GM23338 (cell line): Measurements from ENCODE around the gene MSS51. TPM values are rescaled to one million over a fixed set of nuclear protein-coding genes. Genes with fewer than 3 reads are reported as not detected.

Experiments
- ATAC-seq: fragments of 200-7000 bp; cut with Tn5 transposase; 3 replicates; pipeline ENCODE4 v1.9.1; 2020
- DNase-seq: peaks from one replicate; pipeline ENCODE4 v3.0.0-alpha.2; 2015; ENCODE audit warnings: low spot score
- H2AFZ ChIP-seq: fragments of 200-600 bp; sonication (generic); 2 replicates; pipeline ENCODE4 v1.8.0; 2016; ENCODE audit warnings: antibody characterized with exemption, mild to moderate bottlenecking, moderate library complexity
- H3F3A ChIP-seq: fragments of 200-600 bp; sonication (generic); replicated peaks from 2 replicates; pipeline ENCODE4 v1.8.0; 2017; ENCODE audit warnings: antibody characterized with exemption, mixed run types, low read depth
- H3K27ac ChIP-seq: fragments of 200-600 bp; sonication (generic); 2 replicates; pipeline ENCODE4 v1.6.1; 2016; ENCODE audit warnings: low read depth
- H3K27me3 ChIP-seq: fragments of 200-600 bp; sonication (generic); 2 replicates; pipeline ENCODE4 v1.8.0; 2016; ENCODE audit warnings: mild to moderate bottlenecking, mixed run types, moderate library complexity; ENCODE audit not compliant: insufficient read depth
- H3K36me3 ChIP-seq: fragments of 200-600 bp; sonication (generic); 2 replicates; pipeline ENCODE4 v1.8.0; 2016; ENCODE audit warnings: mild to moderate bottlenecking; ENCODE audit not compliant: insufficient read depth
- H3K4me1 ChIP-seq: fragments of 200-600 bp; sonication (generic); 2 replicates; pipeline ENCODE4 v1.8.0; 2016; ENCODE audit warnings: mild to moderate bottlenecking, moderate library complexity; ENCODE audit not compliant: insufficient read depth
- H3K4me2 ChIP-seq: fragments of 200-600 bp; sonication (generic); 2 replicates; pipeline ENCODE4 v1.7.1; 2017; ENCODE audit warnings: mixed run types
- H3K4me3 ChIP-seq: fragments of 200-600 bp; sonication (generic); 2 replicates; pipeline ENCODE4 v1.6.1; 2016; ENCODE audit warnings: mixed run types
- H3K79me2 ChIP-seq: fragments of 200-600 bp; sonication (generic); replicated peaks from 2 replicates; pipeline ENCODE4 v1.8.0; 2017; ENCODE audit warnings: mild to moderate bottlenecking; ENCODE audit not compliant: insufficient read depth
- H3K9me2 ChIP-seq: fragments of 200-600 bp; sonication (generic); 2 replicates; pipeline ENCODE4 v1.8.0; 2017; ENCODE audit not compliant: insufficient read depth
- H4K20me1 ChIP-seq: fragments of 200-600 bp; sonication (generic); replicated peaks from 2 replicates; pipeline ENCODE4 v1.8.0; 2017; ENCODE audit warnings: mild to moderate bottlenecking; ENCODE audit not compliant: insufficient read depth
- H3K27ac Mint-ChIP-seq: 2 replicates; pipeline ENCODE4 v1.8.0; 2020; ENCODE audit warnings: inconsistent platforms, mild to moderate bottlenecking, moderate library complexity, mixed read lengths
- H3K27me3 Mint-ChIP-seq: 3 replicates; pipeline ENCODE4 v1.8.0; 2022; ENCODE audit warnings: low read depth, mild to moderate bottlenecking, moderate library complexity, mixed read lengths, inconsistent platforms; ENCODE audit not compliant: insufficient read depth, poor library complexity
- H3K36me3 Mint-ChIP-seq: 3 replicates; pipeline ENCODE4 v1.8.0; 2021; ENCODE audit warnings: low read depth, mild to moderate bottlenecking, inconsistent platforms, moderate library complexity, mixed read lengths
- H3K4me1 Mint-ChIP-seq: 3 replicates; pipeline ENCODE4 v1.8.0; 2020; ENCODE audit warnings: mild to moderate bottlenecking, inconsistent platforms, mixed read lengths
- H3K4me3 Mint-ChIP-seq: 3 replicates; pipeline ENCODE4 v1.8.0; 2021; ENCODE audit warnings: moderate library complexity, mild to moderate bottlenecking, inconsistent platforms, mixed read lengths
- H3K9me3 Mint-ChIP-seq: 3 replicates; pipeline ENCODE4 v1.8.0; 2020; ENCODE audit warnings: moderate library complexity, mild to moderate bottlenecking, inconsistent platforms, mixed read lengths
- CREB1 ChIP-seq: fragments of 250-450 bp; sonication (Bioruptor Pico); IDR thresholded peaks from 2 replicates; pipeline ENCODE4 v1.5.0; 2020; ENCODE audit warnings: low read depth, mild to moderate bottlenecking, moderate library complexity
- EZH2 ChIP-seq: fragments of 200-600 bp; sonication (generic); IDR thresholded peaks from one replicate; pipeline ENCODE4 v1.8.0; 2017; ENCODE audit warnings: antibody characterized with exemption, mild to moderate bottlenecking, low read depth; ENCODE audit not compliant: unreplicated experiment
- JUNB ChIP-seq: IDR thresholded peaks from one replicate; pipeline ENCODE4 v1.6.1; 2016; ENCODE audit warnings: antibody characterized with exemption; ENCODE audit not compliant: unreplicated experiment
- NANOG ChIP-seq: IDR thresholded peaks from 2 replicates; pipeline ENCODE4 v1.6.1; 2016; ENCODE audit warnings: antibody characterized with exemption, borderline replicate concordance
- POLR2AphosphoS5 ChIP-seq: IDR thresholded peaks from 2 replicates; pipeline ENCODE4 v1.6.1; 2016; ENCODE audit warnings: antibody characterized with exemption, low read depth
- STAT1 ChIP-seq: IDR thresholded peaks from one replicate; pipeline ENCODE4 v1.6.1; 2016; ENCODE audit warnings: antibody characterized with exemption; ENCODE audit not compliant: unreplicated experiment
- ZNF114 ChIP-seq: fragments of 250-450 bp; sonication (Bioruptor Pico); IDR thresholded peaks from 2 replicates; pipeline ENCODE4 v1.5.0; 2020; ENCODE audit warnings: mild to moderate bottlenecking, moderate library complexity
- ZNF331 ChIP-seq: fragments of 250-450 bp; sonication (Bioruptor Pico); IDR thresholded peaks from 2 replicates; pipeline ENCODE4 v1.5.0; 2020; ENCODE audit warnings: low read depth, mild to moderate bottlenecking, moderate library complexity
- polyA plus RNA-seq: library from polyadenylated mRNA; unstranded; fragments of >200 nt; fragmentation: Nextera tagmentation; extraction: Ambion mirVana; gene quantifications from 2 replicates; pipeline ENCODE4 v1.2.1, GENCODE V29; 2016
- total RNA-seq: library from RNA; depleted of rRNA; stranded (reverse); fragments of >200 nt; shearing (Covaris generic); gene quantifications from 2 replicates; pipeline ENCODE4 v1.2.3, GENCODE V29; 2014
- TF ChIP-seq, protein P1 (sequence below): fragments of 250-450 bp; sonication (Bioruptor Pico); IDR thresholded peaks from 2 replicates; pipeline ENCODE4 v1.5.0; 2020; ENCODE audit warnings: mild to moderate bottlenecking, moderate library complexity
- TF ChIP-seq, protein P2 (sequence below), 2 experiments: fragments of 200-600 bp in 1 of 2; sonication (generic) in 1 of 2; conservative IDR thresholded peaks; 2 replicates each; pipeline versions ENCODE4 v1.5.1 to v1.6.1; 2016 to 2017; ENCODE audit warnings: antibody characterized with exemption in 2 of 2, low read depth in 2 of 2, mild to moderate bottlenecking in 2 of 2, moderate library complexity in 1 of 2
- TF ChIP-seq, protein P3 (sequence below): IDR thresholded peaks from one replicate; pipeline ENCODE4 v1.6.1; 2018; ENCODE audit warnings: antibody characterized with exemption; ENCODE audit not compliant: unreplicated experiment
- TF ChIP-seq, protein P4 (sequence below): IDR thresholded peaks from 2 replicates; pipeline ENCODE4 v1.6.1; 2016; ENCODE audit warnings: antibody characterized with exemption

MSS51 gene
- total and polyA plus RNA-seq, 2 experiments from 2014 or later: 1.1 to 5.1 TPM

DNA sequence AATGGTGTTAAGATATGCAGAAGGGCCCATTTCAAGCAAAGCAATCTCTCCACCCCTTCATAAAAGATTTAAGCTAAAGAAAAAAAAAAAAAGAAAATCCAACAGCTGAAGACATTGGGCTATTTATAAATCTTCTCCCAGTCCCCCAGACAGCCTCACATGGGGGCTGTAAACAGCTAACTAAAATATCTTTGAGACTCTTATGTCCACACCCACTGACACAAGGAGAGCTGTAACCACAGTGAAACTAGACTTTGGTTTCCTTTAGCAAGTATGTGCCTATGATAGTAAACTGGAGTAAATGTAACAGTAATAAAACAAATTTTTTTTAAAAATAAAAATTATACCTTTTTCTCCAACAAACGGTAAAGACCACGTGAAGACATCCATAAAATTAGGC lies 33.8 kb upstream of the MSS51 start (continued):
- TF ChIP-seq, protein P1, sequence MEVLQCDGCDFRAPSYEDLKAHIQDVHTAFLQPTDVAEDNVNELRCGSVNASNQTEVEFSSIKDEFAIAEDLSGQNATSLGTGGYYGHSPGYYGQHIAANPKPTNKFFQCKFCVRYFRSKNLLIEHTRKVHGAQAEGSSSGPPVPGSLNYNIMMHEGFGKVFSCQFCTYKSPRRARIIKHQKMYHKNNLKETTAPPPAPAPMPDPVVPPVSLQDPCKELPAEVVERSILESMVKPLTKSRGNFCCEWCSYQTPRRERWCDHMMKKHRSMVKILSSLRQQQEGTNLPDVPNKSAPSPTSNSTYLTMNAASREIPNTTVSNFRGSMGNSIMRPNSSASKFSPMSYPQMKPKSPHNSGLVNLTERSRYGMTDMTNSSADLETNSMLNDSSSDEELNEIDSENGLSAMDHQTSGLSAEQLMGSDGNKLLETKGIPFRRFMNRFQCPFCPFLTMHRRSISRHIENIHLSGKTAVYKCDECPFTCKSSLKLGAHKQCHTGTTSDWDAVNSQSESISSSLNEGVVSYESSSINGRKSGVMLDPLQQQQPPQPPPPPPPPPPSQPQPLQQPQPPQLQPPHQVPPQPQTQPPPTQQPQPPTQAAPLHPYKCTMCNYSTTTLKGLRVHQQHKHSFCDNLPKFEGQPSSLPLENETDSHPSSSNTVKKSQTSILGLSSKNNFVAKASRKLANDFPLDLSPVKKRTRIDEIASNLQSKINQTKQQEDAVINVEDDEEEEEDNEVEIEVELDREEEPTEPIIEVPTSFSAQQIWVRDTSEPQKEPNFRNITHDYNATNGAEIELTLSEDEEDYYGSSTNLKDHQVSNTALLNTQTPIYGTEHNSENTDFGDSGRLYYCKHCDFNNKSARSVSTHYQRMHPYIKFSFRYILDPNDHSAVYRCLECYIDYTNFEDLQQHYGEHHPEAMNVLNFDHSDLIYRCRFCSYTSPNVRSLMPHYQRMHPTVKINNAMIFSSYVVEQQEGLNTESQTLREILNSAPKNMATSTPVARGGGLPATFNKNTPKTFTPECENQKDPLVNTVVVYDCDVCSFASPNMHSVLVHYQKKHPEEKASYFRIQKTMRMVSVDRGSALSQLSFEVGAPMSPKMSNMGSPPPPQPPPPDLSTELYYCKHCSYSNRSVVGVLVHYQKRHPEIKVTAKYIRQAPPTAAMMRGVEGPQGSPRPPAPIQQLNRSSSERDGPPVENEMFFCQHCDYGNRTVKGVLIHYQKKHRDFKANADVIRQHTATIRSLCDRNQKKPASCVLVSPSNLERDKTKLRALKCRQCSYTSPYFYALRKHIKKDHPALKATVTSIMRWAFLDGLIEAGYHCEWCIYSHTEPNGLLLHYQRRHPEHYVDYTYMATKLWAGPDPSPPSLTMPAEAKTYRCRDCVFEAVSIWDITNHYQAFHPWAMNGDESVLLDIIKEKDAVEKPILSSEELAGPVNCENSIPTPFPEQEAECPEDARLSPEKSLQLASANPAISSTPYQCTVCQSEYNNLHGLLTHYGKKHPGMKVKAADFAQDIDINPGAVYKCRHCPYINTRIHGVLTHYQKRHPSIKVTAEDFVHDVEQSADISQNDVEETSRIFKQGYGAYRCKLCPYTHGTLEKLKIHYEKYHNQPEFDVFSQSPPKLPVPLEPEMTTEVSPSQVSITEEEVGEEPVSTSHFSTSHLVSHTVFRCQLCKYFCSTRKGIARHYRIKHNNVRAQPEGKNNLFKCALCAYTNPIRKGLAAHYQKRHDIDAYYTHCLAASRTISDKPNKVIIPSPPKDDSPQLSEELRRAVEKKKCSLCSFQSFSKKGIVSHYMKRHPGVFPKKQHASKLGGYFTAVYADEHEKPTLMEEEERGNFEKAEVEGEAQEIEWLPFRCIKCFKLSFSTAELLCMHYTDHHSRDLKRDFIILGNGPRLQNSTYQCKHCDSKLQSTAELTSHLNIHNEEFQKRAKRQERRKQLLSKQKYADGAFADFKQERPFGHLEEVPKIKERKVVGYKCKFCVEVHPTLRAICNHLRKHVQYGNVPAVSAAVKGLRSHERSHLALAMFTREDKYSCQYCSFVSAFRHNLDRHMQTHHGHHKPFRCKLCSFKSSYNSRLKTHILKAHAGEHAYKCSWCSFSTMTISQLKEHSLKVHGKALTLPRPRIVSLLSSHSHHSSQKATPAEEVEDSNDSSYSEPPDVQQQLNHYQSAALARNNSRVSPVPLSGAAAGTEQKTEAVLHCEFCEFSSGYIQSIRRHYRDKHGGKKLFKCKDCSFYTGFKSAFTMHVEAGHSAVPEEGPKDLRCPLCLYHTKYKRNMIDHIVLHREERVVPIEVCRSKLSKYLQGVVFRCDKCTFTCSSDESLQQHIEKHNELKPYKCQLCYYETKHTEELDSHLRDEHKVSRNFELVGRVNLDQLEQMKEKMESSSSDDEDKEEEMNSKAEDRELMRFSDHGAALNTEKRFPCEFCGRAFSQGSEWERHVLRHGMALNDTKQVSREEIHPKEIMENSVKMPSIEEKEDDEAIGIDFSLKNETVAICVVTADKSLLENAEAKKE (CRISPR knock-in tag): no peak
- TF ChIP-seq, protein P2, sequence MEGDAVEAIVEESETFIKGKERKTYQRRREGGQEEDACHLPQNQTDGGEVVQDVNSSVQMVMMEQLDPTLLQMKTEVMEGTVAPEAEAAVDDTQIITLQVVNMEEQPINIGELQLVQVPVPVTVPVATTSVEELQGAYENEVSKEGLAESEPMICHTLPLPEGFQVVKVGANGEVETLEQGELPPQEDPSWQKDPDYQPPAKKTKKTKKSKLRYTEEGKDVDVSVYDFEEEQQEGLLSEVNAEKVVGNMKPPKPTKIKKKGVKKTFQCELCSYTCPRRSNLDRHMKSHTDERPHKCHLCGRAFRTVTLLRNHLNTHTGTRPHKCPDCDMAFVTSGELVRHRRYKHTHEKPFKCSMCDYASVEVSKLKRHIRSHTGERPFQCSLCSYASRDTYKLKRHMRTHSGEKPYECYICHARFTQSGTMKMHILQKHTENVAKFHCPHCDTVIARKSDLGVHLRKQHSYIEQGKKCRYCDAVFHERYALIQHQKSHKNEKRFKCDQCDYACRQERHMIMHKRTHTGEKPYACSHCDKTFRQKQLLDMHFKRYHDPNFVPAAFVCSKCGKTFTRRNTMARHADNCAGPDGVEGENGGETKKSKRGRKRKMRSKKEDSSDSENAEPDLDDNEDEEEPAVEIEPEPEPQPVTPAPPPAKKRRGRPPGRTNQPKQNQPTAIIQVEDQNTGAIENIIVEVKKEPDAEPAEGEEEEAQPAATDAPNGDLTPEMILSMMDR (conservative IDR thresholded peaks at IDR 0.05; ENCODE audit: low read depth in 2 of 2): no peak

DNA sequence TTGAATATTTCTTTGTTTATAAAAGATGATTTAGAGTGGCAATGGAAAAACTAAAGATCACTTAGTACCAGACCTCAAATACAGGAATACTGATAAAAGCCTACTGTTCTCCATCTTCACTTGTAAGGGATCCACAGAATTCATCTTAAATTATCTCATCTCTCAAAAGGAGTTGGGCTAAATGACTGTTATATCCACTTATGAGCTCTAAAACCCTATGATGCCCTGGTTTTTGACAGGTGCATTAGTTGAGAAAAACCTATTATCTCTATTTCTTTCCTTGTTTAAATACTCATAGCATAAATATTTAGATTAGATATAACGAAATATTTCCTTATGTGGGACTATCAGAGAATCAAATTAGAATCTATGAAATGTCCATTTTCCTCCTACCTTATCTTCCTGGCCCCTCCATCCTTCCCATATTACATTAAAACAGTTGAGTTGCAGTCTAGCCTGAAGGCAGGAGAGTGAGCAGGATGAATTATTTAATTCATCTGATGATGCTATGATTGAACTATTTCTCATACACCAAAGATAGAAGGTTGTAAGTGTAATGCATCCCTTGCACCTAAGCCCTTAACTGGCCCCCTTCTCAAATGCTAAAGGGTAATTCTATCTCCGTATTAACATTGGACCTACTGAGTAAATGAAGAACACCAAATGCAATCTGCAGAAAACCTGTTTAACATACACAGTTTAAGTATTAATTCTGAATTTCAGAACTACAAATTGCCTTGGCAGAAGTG lies 32.8 kb upstream of the MSS51 start:
- no peak overlapping the region for H3K4me3 Mint-ChIP-seq
- Histone ChIP-seq H3K9me2 (no peaks in the 10 kb centered on the region), H3F3A (no peaks in the 10 kb centered on the region), H2AFZ (no peak overlapping the region), H3K27ac (no peak overlapping the region), H4K20me1 (no peaks in the 10 kb centered on the region), H3K79me2 (no peaks in the 10 kb centered on the region), H3K27me3 (no peaks in the 10 kb centered on the region), H3K4me2 (no peak overlapping the region), H3K36me3 (peaks cover 14% of the 10 kb centered on the region), H3K4me3 (no peak overlapping the region), H3K4me1 (no peaks in the 10 kb centered on the region)
- peaks cover 6% of the 10 kb centered on the region for H3K36me3 Mint-ChIP-seq
- ATAC-seq (no peak), DNase-seq (no peak)
- H3K9me3 Mint-ChIP-seq: no peaks in the 10 kb centered on the region
- no peak overlapping the region for H3K27ac Mint-ChIP-seq
- H3K27me3 Mint-ChIP-seq: peaks cover 5% of the 10 kb centered on the region
- no peaks in the 10 kb centered on the region for H3K4me1 Mint-ChIP-seq
- TF ChIP-seq, protein P3, sequence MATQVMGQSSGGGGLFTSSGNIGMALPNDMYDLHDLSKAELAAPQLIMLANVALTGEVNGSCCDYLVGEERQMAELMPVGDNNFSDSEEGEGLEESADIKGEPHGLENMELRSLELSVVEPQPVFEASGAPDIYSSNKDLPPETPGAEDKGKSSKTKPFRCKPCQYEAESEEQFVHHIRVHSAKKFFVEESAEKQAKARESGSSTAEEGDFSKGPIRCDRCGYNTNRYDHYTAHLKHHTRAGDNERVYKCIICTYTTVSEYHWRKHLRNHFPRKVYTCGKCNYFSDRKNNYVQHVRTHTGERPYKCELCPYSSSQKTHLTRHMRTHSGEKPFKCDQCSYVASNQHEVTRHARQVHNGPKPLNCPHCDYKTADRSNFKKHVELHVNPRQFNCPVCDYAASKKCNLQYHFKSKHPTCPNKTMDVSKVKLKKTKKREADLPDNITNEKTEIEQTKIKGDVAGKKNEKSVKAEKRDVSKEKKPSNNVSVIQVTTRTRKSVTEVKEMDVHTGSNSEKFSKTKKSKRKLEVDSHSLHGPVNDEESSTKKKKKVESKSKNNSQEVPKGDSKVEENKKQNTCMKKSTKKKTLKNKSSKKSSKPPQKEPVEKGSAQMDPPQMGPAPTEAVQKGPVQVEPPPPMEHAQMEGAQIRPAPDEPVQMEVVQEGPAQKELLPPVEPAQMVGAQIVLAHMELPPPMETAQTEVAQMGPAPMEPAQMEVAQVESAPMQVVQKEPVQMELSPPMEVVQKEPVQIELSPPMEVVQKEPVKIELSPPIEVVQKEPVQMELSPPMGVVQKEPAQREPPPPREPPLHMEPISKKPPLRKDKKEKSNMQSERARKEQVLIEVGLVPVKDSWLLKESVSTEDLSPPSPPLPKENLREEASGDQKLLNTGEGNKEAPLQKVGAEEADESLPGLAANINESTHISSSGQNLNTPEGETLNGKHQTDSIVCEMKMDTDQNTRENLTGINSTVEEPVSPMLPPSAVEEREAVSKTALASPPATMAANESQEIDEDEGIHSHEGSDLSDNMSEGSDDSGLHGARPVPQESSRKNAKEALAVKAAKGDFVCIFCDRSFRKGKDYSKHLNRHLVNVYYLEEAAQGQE: no peak
- no peak for TF ChIP-seq CREB1 (CRISPR knock-in tag)
- no peak for TF ChIP-seq EZH2
- no peak for TF ChIP-seq ZNF331
- TF ChIP-seq POLR2AphosphoS5: no peak
- no peak for TF ChIP-seq STAT1
- no peak for TF ChIP-seq JUNB
- no peak for TF ChIP-seq NANOG
- TF ChIP-seq ZNF114 (CRISPR knock-in tag): no peak
- TF ChIP-seq, protein P4, sequence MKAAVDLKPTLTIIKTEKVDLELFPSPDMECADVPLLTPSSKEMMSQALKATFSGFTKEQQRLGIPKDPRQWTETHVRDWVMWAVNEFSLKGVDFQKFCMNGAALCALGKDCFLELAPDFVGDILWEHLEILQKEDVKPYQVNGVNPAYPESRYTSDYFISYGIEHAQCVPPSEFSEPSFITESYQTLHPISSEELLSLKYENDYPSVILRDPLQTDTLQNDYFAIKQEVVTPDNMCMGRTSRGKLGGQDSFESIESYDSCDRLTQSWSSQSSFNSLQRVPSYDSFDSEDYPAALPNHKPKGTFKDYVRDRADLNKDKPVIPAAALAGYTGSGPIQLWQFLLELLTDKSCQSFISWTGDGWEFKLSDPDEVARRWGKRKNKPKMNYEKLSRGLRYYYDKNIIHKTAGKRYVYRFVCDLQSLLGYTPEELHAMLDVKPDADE: no peak
